HG03460 (cell line): ENCODE results near the gene SLC16A5.
"Not testable (repeated sequence)": the region's sequence is repeated elsewhere in the genome, so short reads cannot be mapped to it uniquely, and the experiment has no call there.

Source experiments
- ATAC-seq: cut with Tn5 transposase; IDR thresholded peaks from one replicate; pipeline ENCODE4 v1.9.1; 2021; ENCODE audit not compliant: unreplicated experiment

Gene SLC16A5

GRCh38 chr17:75087558-75088453 is at the start of gene SLC16A5:
Gene SLC16A5, plus strand, starts transcription at chr17:75087954. Its CDS starts 5,683 bp downstream, at chr17:75093637.
- no peak for ATAC-seq

GRCh38 chr17:75039238-75039637 is 48.5 kb upstream of the SLC16A5 start:
- no peak for ATAC-seq

GRCh38 chr17:75041656-75042280 is 46.0 kb upstream of the SLC16A5 start:
- ATAC-seq = no peak

DNA sequence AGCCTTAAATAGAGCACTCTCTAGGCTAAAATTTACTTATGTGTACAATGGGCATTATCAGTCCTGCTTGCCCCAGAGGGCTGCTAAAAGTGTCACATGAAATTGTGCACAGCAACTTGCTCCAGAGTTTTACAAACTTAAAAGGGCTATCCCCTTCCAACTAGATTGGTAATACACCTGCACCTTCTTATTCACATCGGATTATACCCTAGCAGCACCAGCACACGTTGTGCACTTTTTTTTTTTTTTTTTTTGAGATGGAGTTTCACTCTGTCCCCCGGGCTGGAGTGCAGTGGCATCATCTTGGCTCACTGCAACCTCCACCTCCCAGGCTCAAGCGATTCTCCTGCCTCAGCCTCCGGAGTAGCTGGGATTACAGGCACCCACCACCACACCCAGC is 44.0 kb upstream of the SLC16A5 start:
- not testable (repeated sequence) for ATAC-seq

DNA sequence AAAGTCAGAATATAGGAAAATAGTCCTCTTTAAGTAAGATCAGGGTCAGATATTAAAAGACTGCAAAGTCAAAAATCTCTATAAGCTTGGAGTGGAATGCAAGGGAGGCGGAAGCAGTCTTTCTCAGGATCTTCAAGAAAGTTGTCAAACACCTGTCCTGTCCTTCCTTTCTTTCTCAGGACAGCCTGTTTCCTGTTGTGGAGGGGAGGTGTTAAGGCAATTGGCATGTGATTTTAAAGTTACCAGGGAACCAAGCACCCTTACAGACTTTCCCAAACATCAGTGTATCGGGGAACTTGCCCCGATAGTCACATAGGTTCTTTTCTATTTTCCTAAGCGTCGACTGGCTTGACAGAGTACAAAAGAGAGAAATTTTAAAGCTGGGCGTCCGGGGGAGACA is 43.0 kb upstream of the SLC16A5 start:
- ATAC-seq = no peak

- not testable (repeated sequence) for ATAC-seq
Measured at GRCh38 chr17:75045946-75046406, 41.8 kb upstream of the SLC16A5 start.

DNA sequence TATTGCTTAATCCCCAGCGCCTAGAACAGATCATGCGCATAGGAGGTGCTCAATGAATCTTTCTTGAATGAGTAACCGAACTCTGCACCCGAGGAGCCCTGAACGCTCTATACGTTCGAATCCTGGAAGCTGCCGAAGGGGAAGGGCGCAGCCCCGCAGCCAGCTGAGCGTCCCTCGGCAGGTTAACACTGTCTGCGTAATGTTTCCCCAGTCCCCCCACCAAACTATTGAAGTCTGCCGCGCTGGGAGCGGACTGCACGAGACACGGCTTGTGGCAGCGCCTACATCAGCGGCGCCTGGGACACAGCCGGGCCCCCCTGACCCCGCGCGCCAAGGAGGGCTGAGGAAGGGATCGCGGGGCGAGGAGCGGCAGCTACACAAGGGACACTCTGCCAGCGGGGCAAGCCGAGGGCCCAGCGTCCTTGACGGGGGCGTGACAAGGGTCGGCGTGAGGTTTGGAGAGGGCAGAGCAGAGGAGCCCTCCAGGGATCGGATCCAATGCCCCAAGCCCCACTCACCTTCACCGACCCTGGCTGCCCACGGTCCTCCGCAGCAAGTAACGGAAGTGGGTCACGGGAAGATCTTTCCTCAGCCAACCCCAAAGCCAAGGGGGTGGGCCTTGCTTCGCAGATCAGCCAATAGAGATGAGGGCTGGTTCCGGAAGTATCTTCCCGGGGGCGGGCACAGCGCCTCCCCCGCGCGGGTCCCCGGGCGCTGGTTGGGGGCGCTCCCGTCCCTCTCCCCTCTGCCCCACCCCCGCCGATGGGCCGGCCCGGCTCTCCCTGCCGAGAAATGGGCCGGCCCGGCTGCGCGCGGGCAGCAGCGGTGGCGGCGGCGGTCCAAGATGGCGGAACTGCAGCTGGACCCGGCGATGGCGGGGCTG is 41.1 kb upstream of the SLC16A5 start, which contains the start of the genes ATP5PD and KCTD2:
Gene ATP5PD, minus strand, starts transcription at position 563 of the 883 bp plus-strand sequence. CDS start 4,319 bp downstream, outside the sequence.
Gene KCTD2, plus strand, starts transcription at position 819 of the 883 bp plus-strand sequence. Its CDS starts 26 bp downstream, at position 845.
- ATAC-seq = peak; percentile 96

DNA sequence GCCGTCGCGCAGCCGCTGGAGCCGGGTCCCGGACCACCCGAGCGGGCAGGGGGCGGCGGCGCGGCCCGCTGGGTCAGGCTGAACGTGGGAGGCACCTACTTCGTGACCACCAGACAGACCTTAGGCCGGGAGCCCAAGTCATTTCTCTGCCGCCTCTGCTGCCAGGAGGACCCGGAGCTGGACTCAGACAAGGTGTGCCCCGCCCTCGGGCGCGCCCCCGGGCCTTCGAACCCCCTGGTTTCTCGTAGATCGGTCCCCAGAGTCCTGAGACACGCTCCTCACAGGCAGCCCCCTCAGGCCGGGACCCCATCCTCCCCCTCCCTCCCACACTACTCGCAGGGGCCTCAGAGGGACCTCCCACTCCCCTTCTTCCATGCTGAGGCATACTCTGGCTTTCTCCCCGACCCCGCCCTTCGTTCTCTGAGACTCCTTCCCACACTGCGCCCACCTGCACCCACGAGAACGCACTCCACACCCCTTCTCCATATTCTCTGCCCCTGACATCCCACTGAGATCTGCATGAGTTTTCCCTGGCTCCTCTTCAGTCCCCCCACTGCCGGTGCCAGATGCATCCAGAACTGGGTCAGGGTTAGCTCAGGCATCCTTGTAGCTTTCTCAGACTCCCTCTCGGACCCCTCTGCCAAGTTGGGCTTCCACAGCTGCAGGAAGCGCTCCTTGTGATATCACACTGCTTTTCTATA is 40.2 kb upstream of the SLC16A5 start:
- peak; percentile 5 for ATAC-seq

DNA sequence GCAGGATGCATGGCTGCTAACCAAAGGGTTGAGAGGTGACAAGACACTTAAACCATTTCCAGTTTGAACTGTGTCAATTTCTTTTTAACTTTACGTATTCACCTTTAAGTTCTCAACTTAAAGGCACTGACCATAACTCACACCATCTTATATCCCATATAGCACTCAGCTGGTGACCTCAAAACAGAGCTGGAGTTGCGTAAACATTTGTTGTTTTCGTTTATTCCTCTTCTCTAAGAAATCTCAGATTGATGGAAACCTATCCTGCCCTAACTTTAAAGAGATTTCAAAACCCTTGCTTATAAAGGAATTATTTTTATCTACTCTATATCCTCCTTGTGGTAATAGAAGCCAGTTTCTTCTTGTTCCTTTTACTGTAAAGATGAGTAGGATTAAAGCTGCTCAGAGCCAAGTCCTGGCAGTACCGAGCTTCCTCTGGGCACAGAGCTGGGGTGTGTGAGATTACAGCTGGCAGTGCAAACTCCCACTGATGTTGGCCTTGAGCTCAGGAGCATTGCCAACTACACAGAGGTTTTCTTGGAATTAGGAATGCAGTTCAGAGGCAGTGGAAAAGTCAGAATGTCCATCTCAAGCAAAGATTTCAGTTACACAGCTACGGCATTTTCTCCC is 39.4 kb upstream of the SLC16A5 start:
- no peak for ATAC-seq

DNA sequence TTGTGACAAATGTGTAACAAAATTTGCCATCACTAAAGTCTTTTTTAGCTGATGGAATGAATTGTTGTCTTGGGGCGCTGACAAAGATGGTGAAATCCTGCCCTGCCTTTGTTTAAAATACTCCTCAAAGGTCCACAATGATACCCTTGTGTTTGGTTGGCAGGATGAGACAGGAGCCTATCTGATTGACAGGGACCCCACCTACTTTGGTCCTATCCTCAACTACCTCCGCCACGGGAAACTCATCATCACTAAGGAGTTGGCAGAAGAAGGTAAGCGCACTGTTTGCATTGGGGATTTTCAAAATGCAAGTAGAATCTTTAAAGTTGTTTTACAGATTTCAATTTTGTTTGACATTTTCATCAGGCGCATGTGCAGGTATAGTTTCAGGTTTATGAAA is 38.7 kb upstream of the SLC16A5 start:
- no peak for ATAC-seq

- ATAC-seq = no peak
Measured at GRCh38 chr17:75049706-75050105, 38.0 kb upstream of the SLC16A5 start.

GRCh38 chr17:75051941-75052340 is 35.8 kb upstream of the SLC16A5 start:
- ATAC-seq = no peak

- no peak for ATAC-seq
Measured at GRCh38 chr17:75059369-75060345, 28.1 kb upstream of the SLC16A5 start.

DNA sequence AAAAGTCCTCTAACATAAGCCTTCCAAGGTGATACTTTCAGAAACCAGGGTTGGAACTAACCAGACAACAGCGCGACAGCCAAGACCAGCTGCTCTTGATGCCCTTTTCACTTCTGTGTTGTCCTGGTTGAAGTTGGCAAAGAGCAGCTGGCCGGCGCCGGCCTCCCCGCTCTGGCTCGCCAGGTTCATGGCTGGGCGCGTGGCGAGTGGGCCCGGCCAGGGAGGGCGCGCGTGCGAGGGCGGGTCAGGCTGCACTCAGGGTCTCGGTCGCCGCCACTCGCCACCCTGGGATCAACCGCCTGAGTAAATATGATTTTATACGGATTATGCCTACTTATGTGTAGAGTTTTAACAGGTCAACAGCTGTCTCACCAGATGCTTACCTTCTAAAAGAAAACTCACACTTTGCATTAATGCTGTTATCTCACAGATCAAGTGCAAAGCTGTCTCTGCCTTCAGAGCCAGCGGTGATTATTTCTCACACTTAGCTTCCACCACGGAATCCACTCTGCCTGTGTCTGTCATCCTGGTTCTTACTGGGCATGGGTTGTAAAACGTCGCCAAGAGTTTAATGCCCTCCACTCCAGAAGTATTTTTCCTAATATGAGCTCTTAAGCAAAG is 27.2 kb upstream of the SLC16A5 start:
- no peak for ATAC-seq

DNA sequence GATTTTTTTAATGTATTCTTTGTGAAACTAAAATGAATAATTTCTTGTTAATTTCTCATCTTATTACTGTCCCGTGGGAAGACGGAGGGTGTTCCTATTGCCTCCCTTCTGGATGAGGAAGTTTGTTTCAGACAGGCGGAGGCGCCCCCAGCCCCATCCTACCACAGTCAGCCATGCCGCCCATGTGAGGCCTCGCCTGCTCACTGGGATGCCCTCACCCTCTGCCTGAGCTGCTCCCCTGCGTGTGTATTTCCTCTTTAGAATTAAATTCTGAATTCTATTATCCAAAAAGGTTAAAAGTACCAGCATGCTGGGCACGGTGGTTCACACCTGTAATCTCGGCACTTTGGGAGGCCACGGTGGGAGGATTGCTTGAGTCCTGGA is 26.7 kb upstream of the SLC16A5 start:
- ATAC-seq = no peak

DNA sequence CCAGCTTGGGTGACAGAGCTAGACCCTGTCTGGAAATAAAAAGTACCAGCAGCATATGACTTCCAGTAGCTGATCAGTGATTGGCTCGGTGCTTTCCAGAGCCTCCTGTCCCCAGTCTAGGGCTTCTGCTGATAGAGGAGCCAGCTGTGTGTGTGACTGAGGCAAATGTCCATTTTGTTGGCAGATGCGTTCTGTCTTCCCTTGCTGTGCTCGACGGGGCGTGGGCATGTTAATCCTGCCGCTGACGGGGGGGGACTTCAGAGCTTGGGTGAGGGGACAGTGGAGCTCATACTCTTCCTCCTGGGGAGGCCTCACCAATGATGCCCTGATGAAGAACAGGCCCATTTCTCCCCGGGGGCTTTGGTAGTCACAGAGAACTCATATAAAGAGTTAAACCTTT is 26.1 kb upstream of the SLC16A5 start:
- no peak for ATAC-seq

DNA sequence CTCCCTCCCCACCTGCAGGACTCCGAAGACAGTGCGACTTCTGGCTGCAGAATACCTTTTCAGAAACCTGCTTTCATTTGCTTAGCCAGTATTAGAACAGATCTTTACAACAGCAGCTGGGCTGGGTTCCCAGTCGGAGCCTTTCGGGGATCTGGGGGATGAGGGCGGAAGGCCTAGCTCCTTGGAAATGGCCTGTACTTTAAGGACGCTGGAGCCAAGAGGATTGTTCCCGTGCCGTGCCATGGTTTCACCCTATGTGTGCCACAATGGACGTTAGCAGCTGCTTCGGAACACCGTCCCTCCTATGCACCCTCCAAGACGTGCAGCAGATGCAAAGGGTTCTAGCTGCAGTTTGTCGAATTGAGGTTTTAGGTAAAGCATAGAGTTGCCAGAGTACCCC is 24.6 kb upstream of the SLC16A5 start:
- no peak for ATAC-seq

DNA sequence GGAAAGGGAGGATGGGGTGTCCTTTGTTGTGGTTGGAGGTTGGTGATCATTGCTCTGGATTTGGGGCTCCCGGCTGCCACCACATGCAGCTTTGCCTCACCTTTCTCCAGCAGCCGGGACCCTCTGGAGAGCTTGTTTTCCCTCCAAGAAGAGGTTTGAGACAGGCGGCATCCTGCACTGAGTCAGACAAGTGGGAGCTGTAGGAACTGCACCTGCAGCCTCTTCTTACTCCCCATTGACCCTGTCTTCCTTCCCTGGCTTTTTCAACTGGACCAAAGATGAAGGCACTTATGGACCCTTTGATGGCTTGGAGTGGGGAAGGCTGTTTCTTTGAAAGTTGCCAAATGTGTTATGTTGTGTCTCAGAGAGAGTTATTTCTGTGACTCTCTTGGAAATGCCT is 24.1 kb upstream of the SLC16A5 start:
- no peak for ATAC-seq
